Measurements from ENCODE around the gene ETV3.
A peak's percentile ranks its signal among the peaks of the same experiment; 100 is the strongest.

The ETV3 gene

DNA sequence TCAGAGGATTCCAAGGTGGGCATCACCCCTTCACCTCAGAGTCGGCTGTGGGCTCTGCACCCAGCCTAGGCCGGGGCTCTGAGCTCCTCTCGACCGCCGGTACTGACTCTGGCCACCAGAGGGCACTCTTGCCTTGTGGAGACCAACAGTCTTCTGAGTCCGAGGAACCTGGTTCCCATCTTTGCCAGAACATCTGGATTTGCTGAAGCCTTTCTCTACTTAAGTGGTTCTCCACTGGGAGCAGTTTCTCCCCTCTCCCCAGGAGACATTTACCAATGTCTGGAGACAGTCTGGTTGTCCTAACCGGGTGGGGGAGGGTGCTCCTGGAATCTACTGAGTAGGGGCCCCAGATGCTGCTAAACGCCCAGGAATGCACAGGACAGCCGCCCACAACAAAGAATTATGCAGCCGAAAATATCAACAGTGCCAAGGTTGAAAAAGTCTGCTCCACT is 48.0 kb downstream of the ETV3 start:
- Histone ChIP-seq H3K27me3 (ENCODE audit: control insufficient read depth in 5 of 5, insufficient read depth in 4 of 5, low read length in 5 of 5) (no peaks in the 10 kb centered on the region), H3K4me3 (ENCODE audit: low read depth in 1 of 5, low read length in 5 of 5) (no peak overlapping the region), H3K4me1 (ENCODE audit: control insufficient read depth in 5 of 5, insufficient read depth in 5 of 5, low read length in 5 of 5) (peaks cover 9 to 46% (median 33%) of the 10 kb centered on the region in 5 donors), H3K27ac (ENCODE audit: low read depth, low read length) (peak overlapping the region; percentile 64), H3K9ac (ENCODE audit: low read length in 5 of 5) (no peak overlapping the region), H3K36me3 (ENCODE audit: control insufficient read depth in 5 of 5, insufficient read depth in 5 of 5, low read length in 5 of 5) (no peaks in the 10 kb centered on the region), H3K9me3 (ENCODE audit: control insufficient read depth in 5 of 5, low read length in 5 of 5) (no peaks in the 10 kb centered on the region)

DNA sequence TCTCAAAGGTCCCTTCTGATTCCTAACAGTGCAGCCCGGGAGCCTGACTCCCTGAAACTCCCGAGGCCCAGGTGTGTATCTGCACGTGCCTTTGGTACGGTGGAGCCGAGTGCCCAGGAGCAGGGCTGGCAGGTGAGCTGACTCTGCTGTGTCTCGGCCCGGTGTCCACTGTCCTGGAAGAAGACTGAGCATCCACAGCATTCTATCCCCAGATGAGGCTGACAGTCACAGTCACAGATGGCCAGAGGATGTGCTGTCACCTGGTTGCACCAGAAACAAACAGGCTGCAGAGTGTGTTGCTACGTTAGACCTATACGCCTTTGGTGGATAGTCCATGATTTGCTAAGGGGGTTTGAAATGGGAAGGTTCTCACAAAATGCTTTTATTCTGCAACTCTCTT is 48.4 kb downstream of the ETV3 start:
- Histone ChIP-seq H3K9me3 (ENCODE audit: control insufficient read depth in 5 of 5, low read length in 5 of 5) (no peaks in the 10 kb centered on the region), H3K4me3 (ENCODE audit: low read depth in 1 of 5, low read length in 5 of 5) (no peak overlapping the region), H3K27ac (ENCODE audit: low read depth, low read length) (peak overlapping the region; percentile 64), H3K27me3 (ENCODE audit: control insufficient read depth in 5 of 5, insufficient read depth in 4 of 5, low read length in 5 of 5) (no peaks in the 10 kb centered on the region), H3K4me1 (ENCODE audit: control insufficient read depth in 5 of 5, insufficient read depth in 5 of 5, low read length in 5 of 5) (peaks cover 9 to 42% (median 30%) of the 10 kb centered on the region in 5 donors), H3K9ac (ENCODE audit: low read length in 5 of 5) (no peak overlapping the region), H3K36me3 (ENCODE audit: control insufficient read depth in 5 of 5, insufficient read depth in 5 of 5, low read length in 5 of 5) (no peaks in the 10 kb centered on the region)

DNA sequence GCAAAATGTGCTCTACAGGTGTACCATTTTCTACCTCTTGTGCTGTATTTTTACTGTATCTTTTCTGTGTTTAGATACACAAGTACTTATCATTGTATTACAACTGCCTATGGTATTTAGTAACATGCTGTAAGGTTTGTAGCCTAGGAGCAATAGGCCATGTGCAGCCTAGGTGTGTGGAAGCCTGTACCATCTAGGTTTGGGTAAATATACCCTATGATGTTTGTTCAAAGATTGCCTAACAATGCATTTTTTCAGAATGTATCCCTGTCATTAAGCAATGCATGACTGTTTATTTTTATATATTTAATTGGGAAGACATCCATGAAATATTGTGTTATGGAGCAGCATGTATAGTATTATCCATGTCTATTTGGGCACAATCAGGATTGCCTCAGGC is 49.6 kb downstream of the ETV3 start:
- Histone ChIP-seq H3K36me3 (ENCODE audit: control insufficient read depth in 5 of 5, insufficient read depth in 5 of 5, low read length in 5 of 5) (no peaks in the 10 kb centered on the region), H3K4me1 (ENCODE audit: control insufficient read depth in 5 of 5, insufficient read depth in 5 of 5, low read length in 5 of 5) (peaks cover 9 to 36% (median 30%) of the 10 kb centered on the region in 5 donors), H3K27me3 (ENCODE audit: control insufficient read depth in 5 of 5, insufficient read depth in 4 of 5, low read length in 5 of 5) (no peaks in the 10 kb centered on the region), H3K9ac (ENCODE audit: low read length in 5 of 5) (no peak overlapping the region), H3K4me3 (ENCODE audit: low read depth in 1 of 5, low read length in 5 of 5) (no peak overlapping the region), H3K9me3 (ENCODE audit: control insufficient read depth in 5 of 5, low read length in 5 of 5) (no peaks in the 10 kb centered on the region), H3K27ac (ENCODE audit: low read depth, low read length) (no peak overlapping the region)

DNA sequence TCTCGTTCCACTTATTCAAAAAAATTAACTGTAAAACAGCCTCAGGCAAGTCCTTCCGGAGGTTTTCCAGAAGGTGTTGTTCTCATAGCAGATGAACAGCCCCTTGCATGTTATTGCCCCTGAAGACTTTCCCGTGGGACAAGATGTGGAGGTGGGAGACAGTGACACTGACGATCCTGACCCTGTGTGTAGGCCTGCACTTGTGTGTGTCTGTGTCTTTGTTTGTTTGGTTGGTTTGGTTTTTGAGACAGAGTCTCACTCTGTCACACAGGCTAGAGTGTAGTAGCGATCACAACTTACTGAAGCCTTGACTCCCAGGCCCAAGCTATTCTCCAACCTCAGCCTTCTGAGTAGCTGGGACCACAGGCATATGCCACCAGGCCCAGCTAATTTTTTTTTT is 51.2 kb downstream of the ETV3 start:
- no peak overlapping the region for H3K4me3 ChIP-seq (ENCODE audit: low read depth in 1 of 5, low read length in 5 of 5)
- no peak overlapping the region for H3K27ac ChIP-seq (ENCODE audit: low read depth, low read length)
- no peak overlapping the region for H3K9ac ChIP-seq (ENCODE audit: low read length in 5 of 5)
- H3K36me3 ChIP-seq (ENCODE audit: control insufficient read depth in 5 of 5, insufficient read depth in 5 of 5, low read length in 5 of 5), result no peaks in the 10 kb centered on the region
- no peaks in the 10 kb centered on the region for H3K9me3 ChIP-seq (ENCODE audit: control insufficient read depth in 5 of 5, low read length in 5 of 5)
- peaks cover 5 to 23% (median 18%) of the 10 kb centered on the region in 5 donors for H3K4me1 ChIP-seq (ENCODE audit: control insufficient read depth in 5 of 5, insufficient read depth in 5 of 5, low read length in 5 of 5)
- H3K27me3 ChIP-seq (ENCODE audit: control insufficient read depth in 5 of 5, insufficient read depth in 4 of 5, low read length in 5 of 5), result no peaks in the 10 kb centered on the region

DNA sequence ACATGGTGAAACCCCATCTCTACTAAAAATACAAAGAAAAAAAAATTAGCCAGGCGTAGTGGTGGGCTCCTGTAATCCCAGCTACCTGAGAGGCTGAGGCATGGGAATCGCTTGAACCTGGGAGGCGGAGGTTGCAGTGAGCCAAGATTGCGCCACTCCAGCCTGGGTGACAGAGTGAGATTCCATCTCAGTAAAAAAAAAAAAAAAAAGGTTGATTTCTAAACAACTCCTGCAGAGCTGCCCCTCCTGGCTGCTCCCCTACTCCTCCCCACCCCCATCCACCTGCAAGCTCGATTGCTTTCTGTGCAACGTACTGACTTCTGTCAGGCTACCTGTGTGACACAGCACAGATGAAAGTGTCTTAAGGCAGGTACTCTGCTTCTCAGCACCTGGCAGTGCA is 51.9 kb downstream of the ETV3 start:
- Histone ChIP-seq H3K36me3 (ENCODE audit: control insufficient read depth in 5 of 5, insufficient read depth in 5 of 5, low read length in 5 of 5) (no peaks in the 10 kb centered on the region), H3K4me1 (ENCODE audit: control insufficient read depth in 5 of 5, insufficient read depth in 5 of 5, low read length in 5 of 5) (peaks cover 4 to 15% (median 11%) of the 10 kb centered on the region in 5 donors), H3K9me3 (ENCODE audit: control insufficient read depth in 5 of 5, low read length in 5 of 5) (no peaks in the 10 kb centered on the region), H3K27ac (ENCODE audit: low read depth, low read length) (no peak overlapping the region), H3K9ac (ENCODE audit: low read length in 5 of 5) (no peak overlapping the region), H3K4me3 (ENCODE audit: low read depth in 1 of 5, low read length in 5 of 5) (no peak overlapping the region), H3K27me3 (ENCODE audit: control insufficient read depth in 5 of 5, insufficient read depth in 4 of 5, low read length in 5 of 5) (no peaks in the 10 kb centered on the region)

DNA sequence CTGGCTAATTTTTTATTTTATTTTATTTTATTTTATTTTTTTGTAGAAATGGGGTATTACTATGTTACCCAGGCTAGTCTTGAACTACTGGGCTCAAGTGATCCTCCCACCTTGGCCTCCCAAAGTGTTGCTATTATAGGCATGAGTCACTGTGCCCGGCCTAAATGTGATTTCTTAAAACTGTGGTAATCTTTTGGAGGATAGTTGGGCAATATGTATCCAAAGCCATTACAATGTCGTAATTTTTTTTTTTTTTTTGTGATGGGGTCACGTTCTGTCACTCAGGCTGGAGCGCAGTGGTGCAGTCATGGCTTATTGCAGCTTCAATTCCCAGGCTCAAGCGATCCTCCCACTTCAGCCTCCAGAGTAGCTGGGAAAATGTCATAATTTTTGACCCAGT is 52.8 kb downstream of the ETV3 start:
- Histone ChIP-seq H3K4me3 (ENCODE audit: low read depth in 1 of 5, low read length in 5 of 5) (no peak overlapping the region), H3K27me3 (ENCODE audit: control insufficient read depth in 5 of 5, insufficient read depth in 4 of 5, low read length in 5 of 5) (no peaks in the 10 kb centered on the region), H3K4me1 (ENCODE audit: control insufficient read depth in 5 of 5, insufficient read depth in 5 of 5, low read length in 5 of 5) (peaks cover 3 to 7% (median 3%) of the 10 kb centered on the region in 5 donors), H3K9me3 (ENCODE audit: control insufficient read depth in 5 of 5, low read length in 5 of 5) (no peaks in the 10 kb centered on the region), H3K36me3 (ENCODE audit: control insufficient read depth in 5 of 5, insufficient read depth in 5 of 5, low read length in 5 of 5) (no peaks in the 10 kb centered on the region), H3K27ac (ENCODE audit: low read depth, low read length) (no peak overlapping the region), H3K9ac (ENCODE audit: low read length in 5 of 5) (no peak overlapping the region)

DNA sequence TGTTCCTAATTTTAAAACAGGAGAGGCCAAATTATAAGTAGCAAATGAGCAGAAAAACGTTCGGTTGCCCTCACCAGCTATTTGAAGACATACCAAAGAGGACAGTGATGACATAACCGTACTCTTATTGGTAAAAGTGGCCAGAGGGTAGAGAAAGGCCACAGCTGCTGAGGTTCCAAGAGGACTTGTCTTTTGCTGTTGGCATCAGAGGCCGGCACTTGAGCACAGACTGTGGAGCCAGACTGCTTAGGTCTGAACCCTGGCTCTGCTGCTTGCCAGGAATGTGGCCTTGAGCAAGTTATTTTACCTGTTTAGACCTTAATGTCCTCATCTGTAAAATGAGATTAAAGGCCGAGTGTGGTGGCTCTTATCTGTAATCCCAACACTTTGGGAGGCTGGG is 53.5 kb downstream of the ETV3 start:
- Histone ChIP-seq H3K27ac (ENCODE audit: low read depth, low read length) (no peak overlapping the region), H3K4me3 (ENCODE audit: low read depth in 1 of 5, low read length in 5 of 5) (no peak overlapping the region), H3K9me3 (ENCODE audit: control insufficient read depth in 5 of 5, low read length in 5 of 5) (no peaks in the 10 kb centered on the region), H3K4me1 (ENCODE audit: control insufficient read depth in 5 of 5, insufficient read depth in 5 of 5, low read length in 5 of 5) (peaks cover 0 to 2% (median 0%) of the 10 kb centered on the region in 5 donors), H3K27me3 (ENCODE audit: control insufficient read depth in 5 of 5, insufficient read depth in 4 of 5, low read length in 5 of 5) (no peaks in the 10 kb centered on the region), H3K9ac (ENCODE audit: low read length in 5 of 5) (no peak overlapping the region), H3K36me3 (ENCODE audit: control insufficient read depth in 5 of 5, insufficient read depth in 5 of 5, low read length in 5 of 5) (no peaks in the 10 kb centered on the region)

DNA sequence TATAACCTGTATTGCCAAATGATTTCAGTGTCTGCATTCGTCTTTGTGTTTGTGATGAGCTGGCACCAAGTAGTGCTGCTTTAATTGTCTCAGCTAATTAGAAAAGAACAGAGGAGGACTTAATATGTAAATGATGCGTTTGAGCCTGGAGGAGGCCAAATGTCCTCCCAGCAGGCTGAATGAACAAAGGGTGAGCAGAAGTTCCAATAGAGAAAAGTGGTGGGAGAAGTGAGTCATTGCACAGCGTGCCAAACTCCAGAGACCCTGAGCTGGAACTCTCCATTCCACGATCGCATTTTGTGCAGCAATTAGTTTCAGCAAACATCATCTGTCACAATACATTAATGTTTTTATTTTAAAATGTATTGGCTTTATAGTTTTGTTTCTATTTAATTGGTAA is 56.5 kb downstream of the ETV3 start:
- Histone ChIP-seq H3K9me3 (ENCODE audit: control insufficient read depth in 5 of 5, low read length in 5 of 5) (no peaks in the 10 kb centered on the region), H3K27me3 (ENCODE audit: control insufficient read depth in 5 of 5, insufficient read depth in 4 of 5, low read length in 5 of 5) (no peaks in the 10 kb centered on the region)

DNA sequence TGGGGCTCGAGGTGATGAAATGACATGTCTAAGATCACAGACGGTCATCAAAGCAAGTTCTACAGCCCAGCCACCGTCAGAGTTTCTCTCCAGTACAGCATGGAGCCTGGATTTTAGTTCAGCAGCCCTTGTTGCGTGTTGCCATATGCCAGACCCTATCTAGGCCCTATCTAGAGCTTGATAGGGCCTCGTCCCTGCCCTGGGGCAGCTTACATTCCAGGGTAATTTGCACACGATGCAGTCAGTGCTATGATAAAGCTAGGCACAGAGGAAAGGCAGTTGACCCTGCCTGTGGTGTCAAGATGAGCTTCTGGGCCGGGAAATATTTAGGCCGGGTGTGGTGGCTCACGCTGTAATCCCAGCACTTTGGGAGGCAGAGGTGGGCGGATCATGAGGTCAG is 57.5 kb downstream of the ETV3 start:
- Histone ChIP-seq H3K4me3 (ENCODE audit: low read depth in 1 of 5, low read length in 5 of 5) (no peak overlapping the region), H3K4me1 (ENCODE audit: control insufficient read depth in 5 of 5, insufficient read depth in 5 of 5, low read length in 5 of 5) (peaks cover 0 to 2% (median 0%) of the 10 kb centered on the region in 5 donors), H3K27ac (ENCODE audit: low read depth, low read length) (no peak overlapping the region), H3K9ac (ENCODE audit: low read length in 5 of 5) (no peak overlapping the region), H3K9me3 (ENCODE audit: control insufficient read depth in 5 of 5, low read length in 5 of 5) (no peaks in the 10 kb centered on the region), H3K36me3 (ENCODE audit: control insufficient read depth in 5 of 5, insufficient read depth in 5 of 5, low read length in 5 of 5) (no peaks in the 10 kb centered on the region), H3K27me3 (ENCODE audit: control insufficient read depth in 5 of 5, insufficient read depth in 4 of 5, low read length in 5 of 5) (no peaks in the 10 kb centered on the region)

More for the DNA sequence above, 56.5 kb downstream of the ETV3 start:
- H3K36me3 ChIP-seq (ENCODE audit: control insufficient read depth in 5 of 5, insufficient read depth in 5 of 5, low read length in 5 of 5), result no peaks in the 10 kb centered on the region
- H3K9ac ChIP-seq (ENCODE audit: low read length in 5 of 5), result no peak overlapping the region
- H3K27ac ChIP-seq (ENCODE audit: low read depth, low read length), result no peak overlapping the region
- H3K4me3 ChIP-seq (ENCODE audit: low read depth in 1 of 5, low read length in 5 of 5), result no peak overlapping the region
- H3K4me1 ChIP-seq (ENCODE audit: control insufficient read depth in 5 of 5, insufficient read depth in 5 of 5, low read length in 5 of 5), result peaks cover 0 to 2% (median 0%) of the 10 kb centered on the region in 5 donors

DNA sequence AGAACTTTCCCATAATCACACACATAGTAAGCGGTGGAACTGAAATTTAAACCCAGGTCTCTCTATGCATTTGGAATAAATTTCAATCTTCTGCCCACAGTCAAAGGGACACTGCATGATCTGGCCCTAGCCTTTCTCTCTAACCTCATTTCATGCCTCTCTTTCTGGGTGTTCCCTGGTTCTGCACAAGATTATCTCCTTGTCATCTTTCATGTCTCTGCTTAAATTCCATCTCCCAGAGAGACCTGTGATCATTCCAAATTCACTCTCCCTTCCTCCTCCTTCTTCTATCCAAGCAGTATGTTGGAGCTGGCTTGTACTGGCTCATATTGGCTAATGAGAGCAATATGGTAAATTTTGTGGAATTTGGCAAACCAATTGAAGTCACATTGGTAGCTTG is 60.8 kb downstream of the ETV3 start:
- H3K27ac ChIP-seq (ENCODE audit: low read depth, low read length), result no peak overlapping the region
- H3K4me3 ChIP-seq (ENCODE audit: low read depth in 1 of 5, low read length in 5 of 5), result no peak overlapping the region
- H3K4me1 ChIP-seq (ENCODE audit: control insufficient read depth in 5 of 5, insufficient read depth in 5 of 5, low read length in 5 of 5), result peaks cover 0 to 9% (median 9%) of the 10 kb centered on the region in 5 donors
- H3K27me3 ChIP-seq (ENCODE audit: control insufficient read depth in 5 of 5, insufficient read depth in 4 of 5, low read length in 5 of 5), result no peaks in the 10 kb centered on the region
- H3K9ac ChIP-seq (ENCODE audit: low read length in 5 of 5), result no peak overlapping the region
- H3K36me3 ChIP-seq (ENCODE audit: control insufficient read depth in 5 of 5, insufficient read depth in 5 of 5, low read length in 5 of 5), result no peaks in the 10 kb centered on the region
- no peaks in the 10 kb centered on the region for H3K9me3 ChIP-seq (ENCODE audit: control insufficient read depth in 5 of 5, low read length in 5 of 5)

Data from subcutaneous abdominal adipose tissue (tissue), 5 donors.